Hepatic stellate cell (primary cell): ENCODE measurements around the gene ANKS6.

Experiments
- DNase-seq: peaks from one replicate; pipeline ENCODE4 v3.0.0; 2011; ENCODE audit warnings: low spot score

Gene ANKS6

GRCh38 chr9:98772364-98773155 is 23.8 kb downstream of the ANKS6 start:
- DNase-seq, result no peak

- no peak for DNase-seq
These were observed 25.0 kb downstream of the ANKS6 start for GRCh38 chr9:98771209-98771874.

DNA sequence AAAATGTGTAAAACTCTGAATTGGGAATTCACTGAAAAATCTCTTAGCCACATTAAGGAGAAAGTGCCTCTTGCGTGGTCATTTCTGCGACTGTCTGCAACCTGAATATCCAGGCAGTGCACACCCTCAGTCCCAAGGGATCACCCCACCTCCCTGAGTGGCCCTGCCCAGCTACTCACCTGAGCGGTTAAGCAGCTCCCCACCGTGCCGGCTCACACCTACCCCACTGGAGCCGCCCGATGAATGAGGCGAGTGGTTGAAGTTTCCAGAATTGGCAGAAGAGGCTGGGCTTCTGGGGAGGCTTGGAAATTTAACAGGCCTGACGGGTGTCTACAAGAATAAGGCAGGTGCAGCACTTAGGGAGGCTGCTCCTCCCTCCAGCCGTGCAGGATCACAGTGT is 25.6 kb downstream of the ANKS6 start:
- DNase-seq, result no peak

GRCh38 chr9:98768344-98768743 is 28.0 kb downstream of the ANKS6 start:
- no peak for DNase-seq

- no peak for DNase-seq
These were observed 28.4 kb downstream of the ANKS6 start for GRCh38 chr9:98767915-98768314.

- no peak for DNase-seq
These were observed 29.2 kb downstream of the ANKS6 start for GRCh38 chr9:98767196-98767595.

DNA sequence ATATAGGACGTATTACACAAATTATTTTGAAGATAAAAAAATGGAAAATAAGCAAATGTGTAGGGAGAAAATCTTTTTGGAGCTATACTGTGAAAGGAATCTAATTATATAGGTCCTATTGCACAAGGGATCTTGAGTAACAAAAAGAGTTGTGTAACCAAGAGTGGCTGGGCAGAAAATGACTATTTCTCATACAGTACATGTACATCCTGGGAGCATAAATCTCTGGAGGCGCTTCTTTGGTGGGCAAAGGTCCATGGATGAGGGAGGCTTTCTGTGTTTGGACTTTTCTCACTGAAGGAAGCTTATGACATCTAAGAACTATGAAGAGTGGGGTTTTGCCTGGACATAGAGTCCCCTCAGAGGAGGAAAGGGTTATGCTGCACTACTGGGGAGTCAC is 29.8 kb downstream of the ANKS6 start:
- no peak for DNase-seq

GRCh38 chr9:98765256-98765655 is 31.1 kb downstream of the ANKS6 start:
- no peak for DNase-seq

GRCh38 chr9:98763986-98764745 is 32.2 kb downstream of the ANKS6 start:
- DNase-seq, result no peak

DNA sequence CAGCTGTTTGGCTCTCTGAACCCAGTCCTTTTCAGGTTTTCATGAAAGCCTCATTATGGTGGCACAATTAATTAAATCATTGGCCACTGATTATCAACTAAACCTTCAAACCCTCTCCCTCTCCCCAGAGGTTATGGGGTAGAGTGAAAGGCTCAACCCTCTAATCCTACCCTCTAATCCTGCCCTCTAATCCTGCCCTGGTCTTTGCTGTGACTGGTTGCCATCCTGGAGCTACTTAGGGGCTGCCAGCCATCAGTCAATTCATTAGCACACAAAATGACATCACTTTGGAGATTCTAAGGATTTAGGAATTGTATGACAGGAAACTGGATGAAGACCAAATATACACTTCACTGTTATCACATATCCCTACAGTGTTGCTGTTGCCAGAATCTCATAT is 36.1 kb downstream of the ANKS6 start:
- no peak for DNase-seq

DNA sequence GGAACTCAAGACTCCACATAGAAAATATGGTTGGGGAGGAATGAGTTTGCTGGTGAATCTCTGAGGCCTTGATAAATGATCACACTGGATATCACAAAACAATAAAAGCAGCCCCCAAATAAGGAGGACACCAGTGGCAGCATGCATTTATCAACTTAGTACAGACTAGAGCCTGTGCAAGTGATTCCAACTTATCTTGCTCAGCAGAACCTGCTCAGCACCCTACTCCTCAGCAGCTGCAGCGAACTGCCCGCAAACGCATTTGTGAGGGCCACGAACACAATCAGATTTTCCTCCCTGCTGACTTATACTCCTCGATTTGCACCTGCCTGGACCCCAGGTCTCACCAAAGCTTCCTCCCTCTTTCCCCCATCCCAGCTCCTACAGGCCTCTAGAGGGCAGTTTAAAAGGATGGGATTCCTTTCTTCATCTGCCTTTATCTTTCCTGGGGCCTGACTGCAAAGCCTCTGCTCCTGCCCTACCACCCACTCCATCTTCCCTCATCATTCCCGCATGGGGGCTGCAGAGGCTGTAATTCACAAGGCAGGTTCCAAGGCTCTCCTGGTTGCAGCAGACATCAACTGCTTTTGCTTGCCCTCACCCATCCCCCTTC is 41.2 kb downstream of the ANKS6 start:
- no peak for DNase-seq

DNA sequence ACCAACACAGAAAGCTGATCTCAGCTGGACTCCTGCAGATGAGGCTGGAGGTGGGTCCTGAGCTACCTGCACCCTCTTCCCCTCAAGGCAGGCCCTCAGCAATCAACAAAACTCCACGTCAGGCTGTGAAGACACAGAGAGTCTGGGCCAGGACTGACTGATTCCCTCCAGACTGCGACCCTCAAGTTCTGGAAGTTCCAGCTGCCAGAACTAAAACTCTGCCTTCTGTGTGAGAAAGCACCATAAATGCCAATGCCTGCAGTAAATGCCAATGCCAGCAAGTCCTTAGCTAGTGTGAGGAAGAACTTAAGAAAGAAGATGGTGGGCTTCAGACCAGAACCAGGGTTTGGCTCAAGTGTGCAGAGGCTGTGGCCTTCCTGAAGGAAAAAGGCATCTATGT is 45.1 kb downstream of the ANKS6 start:
- DNase-seq, result no peak

DNA sequence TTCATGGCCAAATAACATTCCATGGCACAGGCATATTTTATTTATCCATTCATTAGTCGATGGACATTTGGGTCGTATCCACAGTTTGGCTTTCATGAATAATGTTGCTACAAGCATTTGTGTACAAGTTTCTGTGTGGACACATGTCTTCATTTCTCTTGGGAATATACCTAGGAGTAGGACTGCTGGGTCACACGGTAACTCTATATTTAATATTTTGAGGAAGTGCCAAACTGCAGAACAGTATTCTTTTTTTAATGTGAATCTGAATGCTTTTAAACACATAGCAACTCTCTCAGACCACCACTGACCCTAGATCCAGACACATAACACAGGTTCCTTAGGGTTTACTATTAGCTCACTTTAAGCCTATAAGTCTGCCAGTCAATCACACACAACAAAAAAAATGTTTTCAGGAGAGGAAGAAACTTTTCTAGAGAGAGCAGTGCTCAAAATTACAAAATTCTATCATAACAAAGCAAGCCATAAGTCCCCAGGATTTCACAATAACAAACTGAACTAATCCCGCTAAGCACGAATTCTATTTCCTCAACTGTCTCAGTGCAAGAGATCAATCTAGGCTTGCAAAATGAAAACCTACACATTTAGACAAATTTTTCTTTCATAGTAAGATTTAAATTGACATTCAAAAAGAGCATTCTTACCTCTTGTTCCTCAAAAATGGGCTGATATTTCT is 45.8 kb downstream of the ANKS6 start:
- no peak for DNase-seq

- no peak for DNase-seq
These were observed 48.9 kb downstream of the ANKS6 start for GRCh38 chr9:98747476-98747875.

- DNase-seq, result no peak
These were observed 50.9 kb downstream of the ANKS6 start for GRCh38 chr9:98745470-98745869.

DNA sequence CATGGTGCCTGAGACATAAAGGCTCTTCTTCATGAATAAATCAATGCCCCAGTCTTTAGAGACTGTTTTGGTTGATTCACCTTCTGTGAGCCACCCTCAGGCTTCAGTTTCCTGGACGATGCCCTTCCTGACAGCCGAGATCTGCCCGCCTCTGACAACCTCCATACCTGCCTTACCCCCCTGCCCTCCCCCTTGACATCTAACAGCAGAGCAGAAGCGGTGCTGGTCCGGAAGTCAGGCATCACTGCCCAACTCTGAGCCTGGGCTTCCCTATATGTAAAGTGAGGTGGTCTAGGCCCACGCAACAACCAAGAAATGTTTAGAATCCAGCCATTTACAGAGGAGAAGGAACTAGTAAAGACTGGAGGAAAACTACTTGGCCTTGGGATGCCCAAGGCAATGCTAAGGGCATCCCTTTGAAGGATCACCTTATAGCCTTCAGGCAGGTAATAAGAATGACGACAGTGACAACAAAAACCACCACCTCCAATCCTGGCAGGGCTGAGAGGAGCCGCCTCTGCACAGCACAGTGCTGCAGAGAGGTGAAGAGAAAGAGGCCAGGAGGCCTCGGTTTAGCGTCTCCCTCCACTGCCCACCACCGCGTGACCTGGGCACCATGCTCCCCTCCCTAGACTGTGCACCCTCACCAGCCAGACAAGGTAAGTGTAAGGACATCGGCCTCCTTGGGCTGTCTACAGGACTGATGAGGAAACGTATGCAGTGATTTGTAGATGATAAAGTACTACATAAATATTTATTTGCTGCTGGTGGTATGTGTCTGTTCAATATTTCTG is 52.3 kb downstream of the ANKS6 start:
- DNase-seq, result no peak

DNA sequence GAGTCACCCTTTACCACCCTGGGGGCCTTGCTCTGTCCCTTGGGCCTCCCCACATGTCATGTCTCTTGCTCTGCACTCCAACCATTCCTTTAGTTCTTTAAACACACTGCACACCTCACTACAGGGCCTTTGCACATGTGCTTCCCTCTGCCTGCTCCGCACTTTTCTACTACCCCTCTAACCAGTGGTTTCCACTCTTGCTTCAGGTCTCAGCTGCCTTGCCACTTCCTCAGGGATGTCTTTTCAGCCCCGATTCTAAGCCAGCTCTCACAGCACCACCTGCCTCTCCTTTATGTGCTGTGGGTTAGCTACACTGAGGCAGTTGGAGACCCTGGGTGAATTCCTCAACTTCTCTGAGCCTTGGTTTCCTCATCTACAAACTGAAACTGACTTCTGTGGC is 53.0 kb downstream of the ANKS6 start:
- no peak for DNase-seq

GRCh38 chr9:98742325-98743280 is 53.8 kb downstream of the ANKS6 start:
- DNase-seq, result peak; percentile 60

DNA sequence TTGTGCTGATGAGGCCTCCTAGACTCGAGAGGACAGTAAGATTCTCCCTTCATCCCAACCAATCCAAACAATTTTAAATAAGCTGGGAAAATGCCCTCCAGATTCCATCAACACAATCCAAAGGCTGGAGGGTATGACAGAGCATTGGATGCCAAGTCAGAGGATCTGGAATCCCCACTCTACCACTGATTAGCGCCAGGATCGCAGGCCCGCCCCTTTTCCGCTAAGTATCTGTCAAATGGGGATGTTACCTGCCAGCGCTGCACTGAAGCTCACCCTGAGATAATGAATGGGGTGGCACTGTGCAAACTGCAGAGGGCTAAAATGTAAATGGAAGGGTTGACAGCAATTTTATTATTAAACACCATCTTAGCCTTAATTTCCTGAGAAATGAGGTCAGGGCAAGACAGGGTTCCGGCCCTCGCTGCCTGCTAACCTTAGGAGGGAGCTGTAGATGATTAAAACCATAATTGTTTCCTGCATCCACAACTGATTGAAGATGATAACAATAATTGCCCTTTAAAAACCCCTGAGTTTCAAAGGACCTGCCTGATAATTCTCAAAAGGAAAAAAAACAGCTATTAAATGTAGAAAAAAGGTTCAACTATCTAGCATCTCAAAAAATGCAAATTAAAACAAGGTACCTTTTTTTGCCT is 56.0 kb downstream of the ANKS6 start:
- no peak for DNase-seq
